ENCODE results near the gene SLC22A23.

DNA sequence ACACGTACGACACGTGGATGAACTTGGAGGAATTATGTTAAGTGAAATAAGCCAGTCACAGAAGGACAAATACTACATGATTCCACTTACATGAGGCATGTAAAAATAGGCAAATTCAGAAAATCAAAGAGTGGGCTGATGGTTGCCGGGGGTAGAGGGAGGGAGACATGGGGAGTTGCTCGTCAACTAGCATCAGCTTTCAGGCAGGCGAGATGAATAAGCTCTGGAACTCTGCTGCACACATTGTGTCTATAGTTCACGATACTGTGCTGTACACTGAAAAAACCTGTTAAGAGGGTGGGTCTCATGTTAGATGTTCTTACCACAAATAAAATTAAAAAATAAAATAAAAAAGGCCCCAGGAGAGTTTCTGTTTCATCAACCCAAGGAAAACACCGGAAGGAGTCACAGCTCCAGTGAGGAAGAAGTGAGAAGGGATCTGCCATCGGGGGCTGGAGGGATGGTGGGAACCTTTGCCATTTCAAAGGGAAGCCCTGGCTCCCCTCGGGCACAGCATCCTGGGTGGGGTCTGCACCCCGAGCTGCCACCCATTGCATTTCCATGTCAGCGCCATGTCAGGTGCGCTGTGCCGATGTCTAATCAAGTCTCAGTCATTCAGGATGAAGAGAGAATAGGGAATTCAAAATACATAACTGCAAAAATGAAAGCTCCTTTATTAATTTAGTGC is 98.3 kb downstream of the SLC22A23 start:
- TF ChIP-seq POLR2A (IDR thresholded peaks at IDR 0.05; ENCODE audit: low read depth, low read length): no peak
- TF ChIP-seq POLR2AphosphoS5 (IDR thresholded peaks at IDR 0.05; ENCODE audit: low read depth, low read length): no peak
- TF ChIP-seq TAF1 (IDR thresholded peaks at IDR 0.05; ENCODE audit: borderline replicate concordance, low read depth, low read length): no peak

All from GM12892 (cell line).